H1 (cell line): ENCODE data around the gene SHISA6. TPM values are rescaled to one million over a fixed set of nuclear protein-coding genes. Genes with fewer than 3 reads are reported as not detected.

Source experiments
- CTCF ChIA-PET: fragments of 300-600 bp; sonication (Branson Sonifier 250); formaldehyde crosslinking; loops from one replicate; lab custom pipeline; 2021; ENCODE audit not compliant: partially characterized antibody; lab: Charles Lee
- POLR2A ChIA-PET: fragments of 300-600 bp; sonication (Branson Sonifier 250); formaldehyde crosslinking; loops from one replicate; lab custom pipeline; 2021; ENCODE audit warnings: inconsistent platforms; ENCODE audit not compliant: partially characterized antibody; lab: Charles Lee
- DNase-seq, 2 experiments: peaks; one replicate each; pipeline versions ENCODE4 v3.0.0 to v3.0.0-alpha.2; 2010 to 2022; ENCODE audit warnings: low spot score in 2 of 2, low read depth in 1 of 2, mixed read lengths in 1 of 2
- FAIRE-seq: peaks from 2 replicates; lab custom pipeline; 2011; peaks lifted over from hg19 to GRCh38; lab: Jason Lieb, UNC
- H2AFZ ChIP-seq: 2 replicates; pipeline ENCODE4 v1.8.1; 2012; ENCODE audit warnings: low read length, inconsistent platforms
- H2AK5ac ChIP-seq: 2 replicates; pipeline ENCODE4 v1.6.1; 2013; ENCODE audit warnings: low read depth, low read length
- H2BK120ac ChIP-seq: replicated peaks from 2 replicates; pipeline ENCODE3; 2013; ENCODE audit warnings: low read depth, low read length, inconsistent platforms
- H2BK12ac ChIP-seq: 2 replicates; pipeline ENCODE4 v1.6.1; 2013; ENCODE audit warnings: low read depth, low read length
- H2BK15ac ChIP-seq: 2 replicates; pipeline ENCODE4 v1.6.1; 2013; ENCODE audit warnings: low read length
- H2BK20ac ChIP-seq: 2 replicates; pipeline ENCODE4 v1.6.1; 2013; ENCODE audit warnings: low read length
- H2BK5ac ChIP-seq: 2 replicates; pipeline ENCODE4 v1.6.1; 2013; ENCODE audit warnings: low read depth, low read length
- H3K14ac ChIP-seq: 2 replicates; pipeline ENCODE4 v1.6.1; 2013; ENCODE audit warnings: inconsistent platforms; ENCODE audit not compliant: insufficient read length
- H3K18ac ChIP-seq: 2 replicates; pipeline ENCODE4 v1.6.1; 2013; ENCODE audit warnings: low read length; ENCODE audit errors: extremely low read depth
- H3K23ac ChIP-seq: 2 replicates; pipeline ENCODE4 v1.6.1; 2013; ENCODE audit warnings: inconsistent platforms; ENCODE audit not compliant: insufficient read length
- H3K23me2 ChIP-seq: 2 replicates; pipeline ENCODE4 v1.6.1; 2013; ENCODE audit warnings: low read depth, low read length
- H3K27ac ChIP-seq: 2 replicates; pipeline ENCODE4 v1.6.1; 2011; ENCODE audit warnings: low read depth, low read length, inconsistent platforms
- H3K27me3 ChIP-seq, 4 experiments: replicated peaks in 1 of 4; 1 replicate in 1 of 4; 2 replicates in 3 of 4; pipeline versions ENCODE4 v1.6.1 to v1.8.1; 2011 to 2013; ENCODE audit warnings: low read length in 3 of 4, mild to moderate bottlenecking in 3 of 4, inconsistent platforms in 2 of 4, mixed read lengths in 2 of 4, moderate library complexity in 1 of 4; ENCODE audit not compliant: control insufficient read depth in 3 of 4, insufficient read depth in 3 of 4; ENCODE audit errors: extremely low read depth in 1 of 4
- H3K36me3 ChIP-seq, 4 experiments: 2 replicates each; pipeline versions ENCODE4 v1.6.1 to v1.8.1; 2011 to 2013; ENCODE audit warnings: mild to moderate bottlenecking in 4 of 4, low read length in 3 of 4, moderate library complexity in 2 of 4, control low read depth in 1 of 4, inconsistent platforms in 1 of 4; ENCODE audit not compliant: insufficient read depth in 4 of 4, control insufficient read depth in 2 of 4
- H3K4ac ChIP-seq: replicated peaks from 2 replicates; pipeline ENCODE3; 2013; ENCODE audit warnings: low read length, low read depth, mixed read lengths, inconsistent platforms; ENCODE audit not compliant: insufficient read length
- H3K4me1 ChIP-seq, 4 experiments: replicated peaks in 1 of 4; 1 replicate in 1 of 4; 2 replicates in 3 of 4; pipeline versions ENCODE4 v1.6.1 to v1.8.1; 2011 to 2013; ENCODE audit warnings: low read length in 3 of 4, inconsistent platforms in 2 of 4, mixed read lengths in 1 of 4; ENCODE audit not compliant: insufficient read depth in 4 of 4, control insufficient read depth in 3 of 4
- H3K4me2 ChIP-seq, 2 experiments: 2 replicates each; pipeline versions ENCODE4 v1.6.1 to v1.8.1; 2011 to 2013; ENCODE audit warnings: low read depth in 2 of 2, low read length in 2 of 2, control low read depth in 1 of 2, inconsistent platforms in 1 of 2, mild to moderate bottlenecking in 1 of 2; ENCODE audit not compliant: insufficient read depth in 1 of 2
- H3K4me3 ChIP-seq, 4 experiments: fragments of 200-600, 300-600 bp in 1 of 4; sonication (generic), shearing (Covaris generic), sonication (Bioruptor Twin) in 1 of 4; 2 replicates each; pipeline versions ENCODE4 v1.5.1 to v1.8.1; 2011 to 2016; ENCODE audit warnings: low read length in 4 of 4, low read depth in 3 of 4, control low read depth in 2 of 4, inconsistent platforms in 2 of 4, mild to moderate bottlenecking in 2 of 4, mixed read lengths in 1 of 4, moderate library complexity in 1 of 4; ENCODE audit not compliant: insufficient read depth in 2 of 4; ENCODE audit errors: extremely low read depth in 1 of 4
- H3K56ac ChIP-seq: replicated peaks from 2 replicates; pipeline ENCODE3; 2013; ENCODE audit warnings: low read depth, mild to moderate bottlenecking, mixed read lengths, low read length, inconsistent platforms; ENCODE audit not compliant: insufficient read length
- H3K79me1 ChIP-seq: 2 replicates; pipeline ENCODE4 v1.6.1; 2013; ENCODE audit warnings: low read depth, low read length, control low read depth
- H3K79me2 ChIP-seq, 2 experiments: 2 replicates each; pipeline versions ENCODE4 v1.6.1 to v1.8.1; 2012 to 2013; ENCODE audit warnings: low read length in 2 of 2, mild to moderate bottlenecking in 2 of 2, inconsistent platforms in 1 of 2; ENCODE audit not compliant: insufficient read depth in 2 of 2, control insufficient read depth in 1 of 2
- H3K9ac ChIP-seq, 4 experiments: replicated peaks in 1 of 4; 1 replicate in 1 of 4; 2 replicates in 3 of 4; pipeline versions ENCODE4 v1.6.1 to v1.8.1; 2011 to 2013; ENCODE audit warnings: low read depth in 3 of 4, low read length in 3 of 4, control low read depth in 2 of 4, mild to moderate bottlenecking in 2 of 4, moderate library complexity in 2 of 4, inconsistent platforms in 1 of 4; ENCODE audit errors: extremely low read depth in 1 of 4
- H3K9me3 ChIP-seq, 2 experiments: 2 replicates each; pipeline versions ENCODE4 v1.6.1 to v1.8.1; 2012 to 2013; ENCODE audit warnings: mild to moderate bottlenecking in 2 of 2, moderate library complexity in 2 of 2, control low read depth in 1 of 2, inconsistent platforms in 1 of 2, low read depth in 1 of 2, low read length in 1 of 2, mixed read lengths in 1 of 2; ENCODE audit not compliant: insufficient read depth in 2 of 2
- H4K20me1 ChIP-seq, 2 experiments: replicated peaks in 1 of 2; 2 replicates each; pipeline versions ENCODE3 to v1.8.1; 2011 to 2013; ENCODE audit warnings: inconsistent platforms in 2 of 2, low read length in 2 of 2, mild to moderate bottlenecking in 1 of 2; ENCODE audit not compliant: insufficient read depth in 2 of 2, control insufficient read depth in 1 of 2
- H4K5ac ChIP-seq: 2 replicates; pipeline ENCODE4 v1.6.1; 2013; ENCODE audit warnings: low read length, low read depth, mixed read lengths, inconsistent platforms; ENCODE audit not compliant: insufficient read length
- H4K8ac ChIP-seq: 2 replicates; pipeline ENCODE4 v1.8.0; 2013; ENCODE audit warnings: mild to moderate bottlenecking, moderate library complexity, low read length, inconsistent platforms; ENCODE audit not compliant: insufficient read depth; ENCODE audit errors: extremely low read depth
- H4K91ac ChIP-seq: replicated peaks from 2 replicates; pipeline ENCODE3; 2013; ENCODE audit warnings: low read length, mixed read lengths, inconsistent platforms; ENCODE audit not compliant: insufficient read length
- BCL11A ChIP-seq, 2 experiments: IDR thresholded peaks; one replicate each; pipeline ENCODE4 v1.6.1; 2011; ENCODE audit warnings: low read depth in 2 of 2, low read length in 2 of 2, mild to moderate bottlenecking in 2 of 2
- CBX5 ChIP-seq: fragments of 300-800, 300-1000 bp; sonication (generic); IDR thresholded peaks from 2 replicates; pipeline ENCODE4 v1.7.1; 2016; ENCODE audit warnings: antibody characterized with exemption, low read length, low read depth
- E2F6 ChIP-seq: IDR thresholded peaks from 2 replicates; pipeline ENCODE4 v1.6.1; 2012; ENCODE audit warnings: inconsistent platforms
- EP300 ChIP-seq, 2 experiments: IDR thresholded peaks; 1 replicate in 1 of 2; 2 replicates in 1 of 2; pipeline ENCODE4 v1.6.1; 2011 to 2012; ENCODE audit warnings: low read depth in 2 of 2, low read length in 2 of 2, mild to moderate bottlenecking in 2 of 2, borderline replicate concordance in 1 of 2, inconsistent platforms in 1 of 2, moderate library complexity in 1 of 2
- EZH2 ChIP-seq: fragments of 200-600 bp; sonication (generic); IDR thresholded peaks from 2 replicates; pipeline ENCODE4 v1.7.1; 2012; ENCODE audit warnings: low read depth, mild to moderate bottlenecking, moderate library complexity, low read length, inconsistent platforms; ENCODE audit not compliant: severe bottlenecking
- HDAC2 ChIP-seq, 2 experiments: fragments of 300-600 bp in 1 of 2; sonication (generic) in 1 of 2; IDR thresholded peaks; 2 replicates each; pipeline ENCODE4 v1.6.1; 2011 to 2012; ENCODE audit warnings: low read depth in 2 of 2, low read length in 2 of 2, mild to moderate bottlenecking in 2 of 2, moderate library complexity in 2 of 2, borderline replicate concordance in 1 of 2, inconsistent platforms in 1 of 2
- KDM4A ChIP-seq: IDR thresholded peaks from one replicate; pipeline ENCODE4 v1.7.1; 2012; ENCODE audit warnings: low read depth, mild to moderate bottlenecking, moderate library complexity, low read length, inconsistent platforms; ENCODE audit not compliant: severe bottlenecking
- MAFK ChIP-seq: IDR thresholded peaks from 2 replicates; pipeline ENCODE4 v1.6.1; 2012; ENCODE audit warnings: low read depth, mild to moderate bottlenecking, improper control_type of control experiment, low read length
- PHF8 ChIP-seq: fragments of 200-600 bp; sonication (generic); conservative IDR thresholded peaks from 2 replicates; pipeline ENCODE4 v1.7.1; 2012; ENCODE audit warnings: low read depth, mild to moderate bottlenecking, inconsistent platforms, low read length, moderate library complexity
- RXRA ChIP-seq: IDR thresholded peaks from 2 replicates; pipeline ENCODE4 v1.6.1; 2011; ENCODE audit warnings: low read depth, mild to moderate bottlenecking, low read length, moderate library complexity; ENCODE audit not compliant: insufficient read depth
- SIRT6 ChIP-seq: IDR thresholded peaks from one replicate; pipeline ENCODE4 v1.7.1; 2012; ENCODE audit warnings: low read length, inconsistent platforms
- SIX5 ChIP-seq: IDR thresholded peaks from 2 replicates; pipeline ENCODE4 v1.6.1; 2011; ENCODE audit warnings: mild to moderate bottlenecking, low read depth, low read length
- WGBS, 2 experiments: shearing (Covaris generic) in 1 of 2; methylation state at CpG; one replicate each; pipeline versions ENCODE4 v1.1.6 to v1.1.7; 2013 to 2015; ENCODE audit warnings: low lambda C conversion rate in 2 of 2, mixed read lengths in 2 of 2, inconsistent platforms in 1 of 2, low coverage in 1 of 2, missing lambda C conversion rate in 1 of 2; ENCODE audit not compliant: insufficient replicate concordance in 2 of 2, insufficient coverage in 1 of 2, insufficient read length in 1 of 2; ENCODE audit errors: extremely low coverage in 1 of 2, missing lambda C conversion rate in 1 of 2; 5-methylcytosine and 5-hydroxymethylcytosine counted together
- polyA plus RNA-seq, 7 experiments: library from polyadenylated mRNA; depleted of rRNA in 3 of 7; stranded (reverse) in 5 of 7; unstranded in 2 of 7; fragments of >200 nt in 5 of 7; fragments of 200-250 nt in 2 of 7; gene quantifications; 1 replicate in 5 of 7; 2 replicates in 1 of 7; 4 replicates in 1 of 7; pipeline versions ENCODE4 v1.2.1 to v1.2.3, GENCODE V29; 2011 to 2013; ENCODE audit warnings: missing spikeins in 2 of 7, mixed read lengths in 2 of 7
- total RNA-seq: library from RNA; stranded (reverse); fragmentation: NEBNext Ultra II Directional; extraction: Animal tissue kit (Norgen Biotek cat#: 25700); gene quantifications from 2 replicates; pipeline ENCODE4 v1.2.1, GENCODE V29; 2021

SHISA6 gene
- total and polyA plus RNA-seq, 2 of the 8 experiments (the other 6 are each of a cell fraction or from before 2014, with no cell fraction given): 2.9 to 4.8 TPM

- Histone ChIP-seq H3K4ac (no peak overlapping the region), H3K9me3 (no peaks in the 10 kb centered on the region), H3K36me3 (no peaks in the 10 kb centered on the region), H2BK5ac (no peak overlapping the region), H3K23ac (no peak overlapping the region), H4K5ac (no peak overlapping the region), H3K9ac (no peak overlapping the region), H4K20me1 (no peaks in the 10 kb centered on the region), H2AK5ac (no peak overlapping the region), H3K4me1 (peaks cover 0 to 2% (median 0%) of the 10 kb centered on the region in 4 experiments; a peak in 1 of 7 replicates), H3K14ac (no peak overlapping the region), H3K27ac (no peak overlapping the region), H4K91ac (no peak overlapping the region), H3K79me2 (no peaks in the 10 kb centered on the region), H3K27me3 (no peaks in the 10 kb centered on the region), H3K56ac (no peak overlapping the region), H3K4me2 (no peak overlapping the region), H2BK12ac (no peak overlapping the region), H2AFZ (no peak overlapping the region), H3K79me1 (no peaks in the 10 kb centered on the region), H2BK15ac (no peak overlapping the region), H3K23me2 (no peaks in the 10 kb centered on the region; the same call in 1 of the 2 replicates), H3K4me3 (no peak overlapping the region), H2BK20ac (no peak overlapping the region), H3K18ac (no peak overlapping the region), H2BK120ac (no peak overlapping the region), H4K8ac (no peak overlapping the region)
- ChIA-PET CTCF (interaction anchor here (0.6 to 1.7 kb wide), 5 partner anchors 13 to 227 kb away, joined by 3 to 6 read pairs (median 3); no protein-coding TSS in a partner anchor), POLR2A (interaction anchor here (0.6 kb wide), 1 partner anchor 46 kb away, joined by 3 read pairs; no protein-coding TSS in a partner anchor)
- 88% methylated on average over 2 of the region's 2 CpGs; no CpG with 5 or more reads in 1 of the 2 experiments for WGBS, 2 experiments
- DNase-seq (no peak), FAIRE-seq (no peak)
- TF ChIP-seq EP300 (IDR thresholded peaks at IDR 0.05; ENCODE audit: borderline replicate concordance in 1 of 2, low read depth in 2 of 2, low read length in 2 of 2) (no peak), MAFK (no peak), PHF8 (no peak), SIRT6 (no peak), EZH2 (no peak), RXRA (no peak), HDAC2 (IDR thresholded peaks at IDR 0.05; ENCODE audit: borderline replicate concordance in 1 of 2, low read depth in 2 of 2, low read length in 2 of 2) (no peak), BCL11A (IDR thresholded peaks at IDR 0.05; ENCODE audit: low read depth in 2 of 2, low read length in 2 of 2) (no peak), SIX5 (no peak), KDM4A (no peak), E2F6 (no peak), CBX5 (no peak)
Measured at GRCh38 chr17:11515901-11516300, 274.9 kb downstream of the SHISA6 start.
